Fibroblast of the aortic adventitia (primary cell): ENCODE results near the gene CTSF. TPM values are rescaled to one million over a fixed set of nuclear protein-coding genes. Genes with fewer than 3 reads are reported as not detected.

Source experiments
- DNase-seq: peaks from one replicate; pipeline ENCODE4 v3.0.0-alpha.2; 2010; ENCODE audit warnings: low read depth
- H3K4me3 ChIP-seq: 2 replicates; pipeline ENCODE4 v1.5.1; 2011; ENCODE audit warnings: low read depth, mild to moderate bottlenecking, control low read depth, low read length, moderate library complexity
- total RNA-seq: library from RNA; depleted of rRNA; stranded (reverse); fragments of >200 nt; gene quantifications from 2 replicates; pipeline ENCODE4 v1.2.3, GENCODE V29; 2012; ENCODE audit warnings: low replicate concordance
- TF ChIP-seq, protein P1 (sequence below): IDR thresholded peaks from 2 replicates; pipeline ENCODE4 v1.5.1; 2011; ENCODE audit warnings: mild to moderate bottlenecking, low read length, control low read depth, inconsistent platforms; ENCODE audit not compliant: insufficient read depth

CTSF gene
- total RNA-seq, 1 donor, result 35.0 TPM

DNA sequence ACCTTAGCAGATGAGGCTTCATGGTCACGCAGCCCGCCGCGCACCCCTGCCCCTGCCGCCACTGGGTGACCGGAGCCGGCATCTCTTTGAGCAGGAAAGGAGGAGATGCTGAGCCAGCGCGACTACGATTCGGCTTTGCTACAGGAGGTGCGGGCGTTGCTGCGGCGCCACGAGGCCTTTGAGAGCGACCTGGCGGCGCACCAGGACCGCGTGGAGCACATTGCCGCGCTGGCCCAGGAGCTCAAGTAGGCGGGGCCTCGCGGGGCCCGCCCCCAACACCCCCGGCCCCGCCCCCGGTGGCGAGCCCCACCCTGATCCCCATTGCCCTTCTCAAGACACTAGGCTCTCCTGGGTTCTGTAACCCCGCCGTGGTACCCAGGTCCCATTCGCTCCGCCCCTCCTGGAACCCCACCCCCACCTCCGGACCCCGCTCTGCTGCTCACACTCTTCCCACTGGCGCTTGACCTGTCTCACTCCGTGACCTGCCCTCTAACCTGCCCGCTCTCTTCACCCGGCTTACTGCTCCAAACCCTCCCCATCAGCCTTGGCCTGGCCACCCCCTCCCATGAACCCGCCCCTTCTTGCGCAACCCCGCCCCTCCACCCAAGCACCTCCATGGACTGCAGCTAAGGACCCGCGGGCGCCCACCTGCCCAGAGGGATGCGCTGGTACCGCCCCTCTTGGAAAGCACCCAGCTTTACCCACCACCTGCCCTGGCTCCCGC, 9.1 kb downstream of the CTSF start:
- TF ChIP-seq, protein P1, sequence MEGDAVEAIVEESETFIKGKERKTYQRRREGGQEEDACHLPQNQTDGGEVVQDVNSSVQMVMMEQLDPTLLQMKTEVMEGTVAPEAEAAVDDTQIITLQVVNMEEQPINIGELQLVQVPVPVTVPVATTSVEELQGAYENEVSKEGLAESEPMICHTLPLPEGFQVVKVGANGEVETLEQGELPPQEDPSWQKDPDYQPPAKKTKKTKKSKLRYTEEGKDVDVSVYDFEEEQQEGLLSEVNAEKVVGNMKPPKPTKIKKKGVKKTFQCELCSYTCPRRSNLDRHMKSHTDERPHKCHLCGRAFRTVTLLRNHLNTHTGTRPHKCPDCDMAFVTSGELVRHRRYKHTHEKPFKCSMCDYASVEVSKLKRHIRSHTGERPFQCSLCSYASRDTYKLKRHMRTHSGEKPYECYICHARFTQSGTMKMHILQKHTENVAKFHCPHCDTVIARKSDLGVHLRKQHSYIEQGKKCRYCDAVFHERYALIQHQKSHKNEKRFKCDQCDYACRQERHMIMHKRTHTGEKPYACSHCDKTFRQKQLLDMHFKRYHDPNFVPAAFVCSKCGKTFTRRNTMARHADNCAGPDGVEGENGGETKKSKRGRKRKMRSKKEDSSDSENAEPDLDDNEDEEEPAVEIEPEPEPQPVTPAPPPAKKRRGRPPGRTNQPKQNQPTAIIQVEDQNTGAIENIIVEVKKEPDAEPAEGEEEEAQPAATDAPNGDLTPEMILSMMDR, result no peak
- H3K4me3 ChIP-seq, result no peak overlapping the region
- DNase-seq, result peak; percentile 14

DNA sequence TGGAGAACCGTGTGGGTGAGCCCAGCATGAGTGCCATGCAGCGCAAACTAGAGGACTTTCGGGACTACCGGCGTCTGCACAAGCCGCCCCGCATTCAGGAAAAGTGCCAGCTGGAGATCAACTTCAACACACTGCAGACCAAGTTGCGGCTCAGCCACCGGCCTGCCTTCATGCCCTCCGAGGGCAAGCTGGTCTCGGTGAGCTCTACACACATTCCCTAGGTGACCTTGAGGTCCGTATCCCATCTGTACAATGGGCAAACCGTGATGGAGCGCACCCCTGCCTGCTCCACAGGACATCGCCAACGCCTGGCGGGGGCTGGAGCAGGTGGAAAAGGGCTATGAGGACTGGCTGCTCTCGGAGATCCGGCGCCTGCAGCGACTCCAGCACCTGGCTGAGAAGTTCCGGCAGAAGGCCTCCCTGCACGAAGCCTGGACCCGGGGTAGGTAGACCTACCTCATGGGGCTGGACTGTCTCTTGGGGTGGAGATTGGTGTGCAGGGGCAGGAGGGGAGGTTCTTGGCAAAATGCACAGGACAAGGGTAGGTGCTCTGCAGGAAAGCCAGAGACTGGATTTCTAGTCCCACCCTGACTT, 10.6 kb downstream of the CTSF start:
- H3K4me3 ChIP-seq, result no peak overlapping the region
- DNase-seq, result no peak
- TF ChIP-seq, protein P1, result no peak

DNA sequence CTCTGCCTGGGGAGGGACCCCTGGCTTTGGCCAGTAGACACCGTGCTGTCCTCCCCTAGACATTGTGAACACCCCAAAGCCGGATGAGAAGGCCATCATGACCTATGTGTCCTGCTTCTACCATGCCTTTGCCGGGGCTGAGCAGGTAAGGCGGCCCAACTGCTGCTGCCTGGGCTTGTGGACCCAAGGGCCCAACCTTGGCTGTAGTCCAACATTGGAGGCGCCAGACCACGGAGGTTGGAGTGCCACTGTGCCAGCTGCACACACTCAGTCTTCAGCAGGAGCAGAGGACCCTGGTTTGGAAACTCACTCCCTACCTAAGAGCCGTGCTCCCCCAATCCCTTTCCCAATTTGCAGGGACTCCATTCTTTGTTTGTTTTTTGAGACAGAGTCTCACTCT, 12.3 kb downstream of the CTSF start:
- H3K4me3 ChIP-seq, result no peak overlapping the region
- TF ChIP-seq, protein P1, result no peak

DNA sequence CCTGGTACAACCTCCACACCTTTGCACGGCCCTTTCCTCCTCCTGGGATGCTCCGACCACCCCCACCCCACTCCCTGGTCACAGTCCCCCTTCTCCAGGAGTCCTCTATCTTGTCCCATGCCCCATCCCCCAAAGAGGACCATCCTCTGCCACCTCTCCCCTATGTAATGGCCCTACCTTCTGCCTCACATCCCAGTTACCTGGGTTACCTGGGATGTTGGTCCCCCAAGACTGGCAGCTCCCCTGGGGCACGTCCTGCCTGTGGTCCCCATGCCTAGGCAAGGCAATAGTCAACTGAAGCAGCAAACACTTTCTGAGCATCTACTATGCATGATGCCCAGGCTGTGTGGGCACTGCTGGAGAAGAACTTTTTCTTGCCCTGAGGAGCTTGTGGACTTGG, 13.0 kb downstream of the CTSF start:
- no peak overlapping the region for H3K4me3 ChIP-seq
- no peak for DNase-seq
- TF ChIP-seq, protein P1, result no peak

More for the DNA sequence above, 12.3 kb downstream of the CTSF start:
- no peak for DNase-seq

DNA sequence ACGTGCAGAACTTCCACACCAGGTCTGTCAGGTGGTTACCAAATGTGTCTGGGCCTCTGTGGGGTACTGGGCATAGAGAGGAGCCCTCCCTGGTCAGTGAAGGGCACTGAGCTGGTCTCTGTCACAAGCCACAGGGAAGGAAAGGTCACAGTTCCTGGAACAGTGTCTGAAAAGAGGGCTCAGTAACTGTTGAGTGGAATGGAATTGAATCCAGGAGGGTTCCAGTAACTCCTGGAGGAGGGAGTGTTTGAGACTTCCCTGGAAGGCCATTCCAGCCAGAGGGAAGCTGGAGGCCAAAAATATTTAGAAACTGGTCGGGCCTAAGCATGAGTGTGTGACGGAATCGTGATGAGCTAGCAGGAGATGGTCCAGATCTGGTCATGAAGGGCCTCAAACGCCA, 13.8 kb downstream of the CTSF start:
- no peak overlapping the region for H3K4me3 ChIP-seq

DNA sequence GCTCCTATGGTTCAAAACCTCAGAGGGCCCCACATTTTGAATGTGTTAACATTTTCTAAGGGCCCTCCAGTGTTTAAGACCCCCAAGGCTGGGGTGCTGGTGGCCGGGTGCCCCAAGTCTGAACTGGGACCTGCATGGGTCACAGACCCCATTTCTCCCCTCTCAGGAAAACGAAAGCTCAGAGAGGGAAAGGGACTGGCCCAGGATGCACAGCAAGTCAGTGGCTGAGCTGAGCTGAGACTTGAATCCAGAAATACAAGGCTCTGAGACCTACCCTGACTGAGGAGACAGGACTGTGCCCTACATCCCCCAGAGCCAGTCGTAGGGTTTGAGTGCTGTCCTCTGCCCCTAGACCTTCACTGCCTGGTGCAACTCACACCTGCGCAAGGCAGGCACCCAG, 17.5 kb downstream of the CTSF start:
- TF ChIP-seq, protein P1, result no peak
- no peak for DNase-seq
- no peak overlapping the region for H3K4me3 ChIP-seq

More for the DNA sequence above, 13.8 kb downstream of the CTSF start:
- TF ChIP-seq, protein P1, result no peak
- no peak for DNase-seq

DNA sequence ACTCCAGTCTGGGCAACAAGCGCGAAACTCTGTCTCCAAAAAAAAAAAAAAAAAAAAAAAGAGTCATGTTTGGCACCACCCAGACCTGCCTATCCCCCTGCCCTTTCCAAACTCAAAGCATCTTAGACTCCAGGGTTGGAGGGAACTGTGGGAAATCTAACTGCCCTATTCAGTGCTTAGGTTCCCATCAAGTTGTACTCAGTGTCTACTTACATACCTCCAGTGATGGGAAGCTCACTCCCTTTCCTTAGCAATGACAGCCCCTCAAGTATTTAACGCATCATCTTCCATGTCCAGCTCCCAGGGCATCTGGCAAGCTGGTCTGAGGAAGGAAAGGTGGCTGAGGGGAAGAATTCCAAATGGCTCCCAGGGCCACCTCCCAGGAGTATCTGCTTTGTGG, 18.7 kb downstream of the CTSF start:
- H3K4me3 ChIP-seq, result no peak overlapping the region
- no peak for DNase-seq
- TF ChIP-seq, protein P1, result no peak
